Measurements from ENCODE around the gene SLC22A17.

The SLC22A17 gene

DNA sequence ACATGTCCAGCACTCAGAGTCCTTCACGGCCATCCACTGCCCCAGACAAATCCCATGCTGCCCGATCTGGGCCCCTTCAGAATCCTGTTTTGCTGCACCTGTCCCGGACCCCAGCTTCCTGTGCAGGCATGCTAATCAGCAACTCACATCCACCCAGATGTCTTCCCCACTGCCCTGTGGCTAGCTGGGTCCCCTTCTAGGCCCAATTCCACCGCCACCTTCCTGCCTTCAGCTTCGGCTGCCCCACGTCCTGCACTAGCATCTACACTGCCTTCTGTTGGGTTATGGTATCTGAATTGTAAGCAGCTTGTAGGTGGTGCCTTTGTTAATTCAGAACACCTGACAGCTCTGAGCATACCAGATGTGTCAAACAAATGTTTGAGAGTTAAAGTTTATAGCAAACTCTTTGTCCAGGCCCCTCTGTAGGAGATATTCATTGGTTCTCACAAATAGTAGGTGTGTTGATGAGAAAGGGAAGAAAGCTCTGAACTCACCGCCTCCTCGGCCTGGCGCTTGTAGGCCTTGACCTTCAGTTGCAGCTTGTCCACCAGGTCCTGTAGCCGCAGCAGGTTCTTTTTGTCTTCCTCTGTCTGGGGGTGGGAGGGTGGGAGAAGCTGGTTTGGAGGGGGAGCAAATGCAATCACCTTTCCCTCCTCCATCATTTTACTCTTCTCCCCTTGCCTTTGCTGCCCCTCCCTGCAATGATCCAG lies 30.2 kb upstream of the SLC22A17 start:
- H3K36me3 ChIP-seq (ENCODE audit: control insufficient read depth, low read length), result no peaks in the 10 kb centered on the region
- no peaks in the 10 kb centered on the region for H3K4me1 ChIP-seq (ENCODE audit: control insufficient read depth, low read length)
- no peak overlapping the region for H3K4me2 ChIP-seq (ENCODE audit: low read length)
- no peaks in the 10 kb centered on the region for H3K27me3 ChIP-seq (ENCODE audit: control insufficient read depth, low read length)
- H3K9me2 ChIP-seq (replicated peaks; ENCODE audit: control insufficient read depth, low read length), result no peaks in the 10 kb centered on the region
- TF ChIP-seq CTCF (IDR thresholded peaks at IDR 0.05; ENCODE audit: low read depth, low read length, poor library complexity, severe bottlenecking), result no peak
- no peak for TF ChIP-seq EZH2phosphoT487 (IDR thresholded peaks at IDR 0.05; ENCODE audit: borderline replicate concordance, low read length)
- no peaks in the 10 kb centered on the region for H4K20me1 ChIP-seq (ENCODE audit: control insufficient read depth, insufficient read depth, low read depth, low read length)
- H3K9me3 ChIP-seq (ENCODE audit: control insufficient read depth, insufficient read depth, low read length), result no peaks in the 10 kb centered on the region
- H3K27ac ChIP-seq (ENCODE audit: low read depth, low read length), result no peak overlapping the region
- H3K79me2 ChIP-seq (ENCODE audit: control insufficient read depth, low read length), result no peaks in the 10 kb centered on the region
- H3K4me3 ChIP-seq (ENCODE audit: low read length), result no peak overlapping the region
- H3F3A ChIP-seq (ENCODE audit: control insufficient read depth, insufficient read depth), result no peaks in the 10 kb centered on the region

DNA sequence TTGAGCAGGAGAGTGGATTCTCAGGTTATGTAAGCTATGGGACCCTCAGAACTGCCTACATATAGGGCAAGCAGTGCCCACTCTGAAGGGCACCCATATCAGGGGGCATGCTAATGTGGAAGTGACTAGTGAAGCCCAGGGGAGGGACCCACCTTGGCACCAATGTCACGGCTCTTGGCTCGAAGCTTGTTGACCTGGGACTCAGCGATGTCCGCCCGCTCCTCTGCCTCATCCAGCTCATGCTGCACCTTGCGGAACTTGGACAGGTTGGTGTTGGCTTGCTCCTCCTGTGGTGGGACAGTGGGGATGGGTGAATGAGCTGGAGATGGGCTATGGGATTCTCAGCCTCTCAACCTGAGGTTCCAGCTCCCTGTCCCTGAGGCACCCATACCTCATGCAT lies 29.6 kb upstream of the SLC22A17 start:
- Histone ChIP-seq H3K36me3 (ENCODE audit: control insufficient read depth, low read length) (no peaks in the 10 kb centered on the region), H3K9me3 (ENCODE audit: control insufficient read depth, insufficient read depth, low read length) (no peaks in the 10 kb centered on the region), H3K4me1 (ENCODE audit: control insufficient read depth, low read length) (no peaks in the 10 kb centered on the region), H3K27ac (ENCODE audit: low read depth, low read length) (no peak overlapping the region), H3K79me2 (ENCODE audit: control insufficient read depth, low read length) (no peaks in the 10 kb centered on the region), H3K9me2 (replicated peaks; ENCODE audit: control insufficient read depth, low read length) (no peaks in the 10 kb centered on the region), H3K27me3 (ENCODE audit: control insufficient read depth, low read length) (0 out of 2 replicates have a peak, but pooled peaks cover 2% of the 10 kb centered on the region), H3K4me3 (ENCODE audit: low read length) (no peak overlapping the region), H4K20me1 (ENCODE audit: control insufficient read depth, insufficient read depth, low read depth, low read length) (no peaks in the 10 kb centered on the region), H3K4me2 (ENCODE audit: low read length) (no peak overlapping the region), H3F3A (ENCODE audit: control insufficient read depth, insufficient read depth) (no peaks in the 10 kb centered on the region)
- TF ChIP-seq CTCF (IDR thresholded peaks at IDR 0.05; ENCODE audit: low read depth, low read length, poor library complexity, severe bottlenecking), result no peak
- no peak for TF ChIP-seq EZH2phosphoT487 (IDR thresholded peaks at IDR 0.05; ENCODE audit: borderline replicate concordance, low read length)

DNA sequence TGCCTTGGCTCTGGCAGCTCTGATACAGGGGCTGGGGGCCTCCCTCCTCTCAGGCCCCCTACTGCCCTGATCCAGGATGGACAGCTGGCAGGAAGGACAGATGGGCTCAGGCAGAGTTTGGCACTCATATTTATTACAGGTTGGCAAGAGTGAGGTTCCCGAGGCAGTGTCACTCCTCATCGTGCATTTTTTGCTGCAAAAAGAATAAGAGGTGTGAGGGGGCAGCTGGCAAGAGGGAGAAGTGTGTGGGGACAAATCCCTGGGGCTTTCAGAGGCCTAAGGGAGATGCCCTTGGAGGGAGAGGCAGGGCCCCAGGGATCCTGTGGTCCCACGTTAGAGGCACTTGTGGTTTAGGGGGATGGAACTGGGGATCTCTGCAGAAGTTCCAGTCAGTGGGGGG lies 29.2 kb upstream of the SLC22A17 start:
- Histone ChIP-seq H4K20me1 (ENCODE audit: control insufficient read depth, insufficient read depth, low read depth, low read length) (no peaks in the 10 kb centered on the region), H3K4me2 (ENCODE audit: low read length) (no peak overlapping the region), H3F3A (ENCODE audit: control insufficient read depth, insufficient read depth) (no peaks in the 10 kb centered on the region), H3K36me3 (ENCODE audit: control insufficient read depth, low read length) (no peaks in the 10 kb centered on the region), H3K27me3 (ENCODE audit: control insufficient read depth, low read length) (0 out of 2 replicates have a peak, but pooled peaks cover 2% of the 10 kb centered on the region), H3K9me3 (ENCODE audit: control insufficient read depth, insufficient read depth, low read length) (no peaks in the 10 kb centered on the region), H3K4me1 (ENCODE audit: control insufficient read depth, low read length) (no peaks in the 10 kb centered on the region), H3K27ac (ENCODE audit: low read depth, low read length) (no peak overlapping the region), H3K9me2 (replicated peaks; ENCODE audit: control insufficient read depth, low read length) (no peaks in the 10 kb centered on the region), H3K79me2 (ENCODE audit: control insufficient read depth, low read length) (no peaks in the 10 kb centered on the region), H3K4me3 (ENCODE audit: low read length) (no peak overlapping the region)
- TF ChIP-seq CTCF (IDR thresholded peaks at IDR 0.05; ENCODE audit: low read depth, low read length, poor library complexity, severe bottlenecking) (no peak), EZH2phosphoT487 (IDR thresholded peaks at IDR 0.05; ENCODE audit: borderline replicate concordance, low read length) (no peak)
